Measurements from ENCODE around the gene TEX44. TPM values are rescaled to one million over a fixed set of nuclear protein-coding genes. Genes with fewer than 3 reads are reported as not detected.

Gene TEX44
- total and polyA plus RNA-seq, 5 donors from 2014 or later, result not detected

GRCh38 chr2:231617059-231617926 lies 24.6 kb downstream of the TEX44 start:
- DNase-seq, result no peak
- ATAC-seq (ENCODE audit: low read depth in 2 of 2), result no peak
- Histone ChIP-seq H3K27ac (ENCODE audit: insufficient read depth, low read length, poor library complexity, severe bottlenecking) (no peak overlapping the region), H3K9me3 (ENCODE audit: control insufficient read depth in 2 of 2, low read length in 2 of 2) (no peaks in the 10 kb centered on the region), H3K27me3 (ENCODE audit: control insufficient read depth, insufficient read depth, low read length) (no peaks in the 10 kb centered on the region), H3K36me3 (ENCODE audit: control insufficient read depth, insufficient read depth, low read length) (no peaks in the 10 kb centered on the region), H3K4me1 (ENCODE audit: control insufficient read depth, insufficient read depth, low read length, poor library complexity, severe bottlenecking) (peaks cover 26% of the 10 kb centered on the region), H3K4me3 (ENCODE audit: low read depth, low read length) (no peak overlapping the region)
- no peaks in the 10 kb centered on the region for H3K27me3 Mint-ChIP-seq
- peaks cover 4 to 32% (median 14%) of the 10 kb centered on the region in 4 donors for H3K4me1 Mint-ChIP-seq
- H3K36me3 Mint-ChIP-seq, result no peaks in the 10 kb centered on the region
- H3K4me3 Mint-ChIP-seq, result peak overlapping the region in 2 of 4 donors; percentile 53 to 56
- H3K9me3 Mint-ChIP-seq, result no peaks in the 10 kb centered on the region
- peak overlapping the region in 1 of 3 donors; percentile 12 for H3K27ac Mint-ChIP-seq

DNA sequence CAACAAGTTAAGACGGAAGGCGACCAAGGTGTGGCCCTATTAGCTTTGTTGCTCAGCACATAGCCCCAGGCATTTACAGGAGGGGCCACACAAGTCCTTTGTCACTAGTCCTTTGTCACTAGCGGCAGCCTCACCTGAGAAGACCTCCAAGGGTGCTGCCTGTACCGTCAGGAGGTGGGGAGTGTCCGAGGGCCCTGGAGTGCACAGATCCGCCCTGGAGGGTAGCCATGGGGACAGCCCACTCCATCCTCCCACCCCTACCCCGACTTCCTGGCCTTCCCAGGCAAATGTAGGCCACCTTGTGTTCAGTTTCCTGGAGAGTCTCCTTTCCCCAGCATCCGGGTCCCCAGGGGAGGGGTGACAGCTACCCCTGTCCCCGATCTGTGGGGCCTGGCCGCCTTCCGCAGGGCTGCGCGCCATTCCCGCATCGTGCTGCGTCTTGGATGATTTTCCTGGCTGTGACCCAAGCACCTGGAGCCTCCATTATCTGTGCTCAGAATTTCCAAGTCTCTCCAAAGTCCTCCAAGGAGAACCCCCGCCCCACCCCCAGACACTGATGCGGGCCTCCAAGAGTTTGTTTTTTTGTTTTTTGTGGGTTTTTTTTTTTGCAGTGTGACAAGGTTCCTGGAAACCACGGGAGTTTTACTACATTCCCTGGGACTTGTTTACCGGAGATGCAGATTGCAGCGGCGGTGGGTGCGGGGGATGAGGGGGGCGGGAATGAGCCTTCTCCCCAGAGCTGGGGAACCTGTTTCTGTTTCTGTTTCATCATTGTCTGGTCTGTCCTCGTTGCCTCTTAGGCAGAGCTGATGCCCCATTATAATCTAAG lies 28.6 kb downstream of the TEX44 start:
- H3K36me3 ChIP-seq (ENCODE audit: control insufficient read depth, insufficient read depth, low read length), result no peaks in the 10 kb centered on the region
- H3K9me3 Mint-ChIP-seq, result no peaks in the 10 kb centered on the region
- H3K27ac ChIP-seq (ENCODE audit: insufficient read depth, low read length, poor library complexity, severe bottlenecking), result no peak overlapping the region
- no peaks in the 10 kb centered on the region for H3K27me3 Mint-ChIP-seq
- ATAC-seq (ENCODE audit: low read depth in 2 of 2) (no peak), DNase-seq (peak in 1 of 3 donors; percentile 37)
- no peak overlapping the region for H3K4me3 ChIP-seq (ENCODE audit: low read depth, low read length)
- no peaks in the 10 kb centered on the region for H3K36me3 Mint-ChIP-seq
- no peaks in the 10 kb centered on the region for H3K27me3 ChIP-seq (ENCODE audit: control insufficient read depth, insufficient read depth, low read length)
- no peak overlapping the region for H3K4me3 Mint-ChIP-seq
- H3K27ac Mint-ChIP-seq, result no peak overlapping the region
- H3K4me1 ChIP-seq (ENCODE audit: control insufficient read depth, insufficient read depth, low read length, poor library complexity, severe bottlenecking), result no peaks in the 10 kb centered on the region
- H3K4me1 Mint-ChIP-seq, result peaks cover 4 to 8% (median 5%) of the 10 kb centered on the region in 4 donors
- H3K9me3 ChIP-seq (ENCODE audit: control insufficient read depth in 2 of 2, low read length in 2 of 2), result no peaks in the 10 kb centered on the region

- Histone ChIP-seq H3K9me3 (ENCODE audit: control insufficient read depth in 2 of 2, low read length in 2 of 2) (no peaks in the 10 kb centered on the region), H3K36me3 (ENCODE audit: control insufficient read depth, insufficient read depth, low read length) (no peaks in the 10 kb centered on the region), H3K4me3 (ENCODE audit: low read depth, low read length) (no peak overlapping the region), H3K4me1 (ENCODE audit: control insufficient read depth, insufficient read depth, low read length, poor library complexity, severe bottlenecking) (peaks cover 2% of the 10 kb centered on the region), H3K27ac (ENCODE audit: insufficient read depth, low read length, poor library complexity, severe bottlenecking) (no peak overlapping the region), H3K27me3 (ENCODE audit: control insufficient read depth, insufficient read depth, low read length) (no peaks in the 10 kb centered on the region)
- Mint-ChIP-seq H3K36me3 (no peaks in the 10 kb centered on the region), H3K27me3 (no peaks in the 10 kb centered on the region), H3K4me1 (peaks cover 0 to 5% (median 4%) of the 10 kb centered on the region in 4 donors), H3K27ac (no peak overlapping the region), H3K9me3 (no peaks in the 10 kb centered on the region), H3K4me3 (no peak overlapping the region)
- DNase-seq, result no peak
- no peak for ATAC-seq (ENCODE audit: low read depth in 2 of 2)
Measured at GRCh38 chr2:231622963-231623362, 30.3 kb downstream of the TEX44 start.

- H3K4me3 ChIP-seq (ENCODE audit: low read depth, low read length), result no peak overlapping the region
- Mint-ChIP-seq H3K4me3 (no peak overlapping the region), H3K27ac (no peak overlapping the region), H3K9me3 (no peaks in the 10 kb centered on the region), H3K27me3 (no peaks in the 10 kb centered on the region), H3K4me1 (peaks cover 0 to 5% (median 1%) of the 10 kb centered on the region in 4 donors), H3K36me3 (no peaks in the 10 kb centered on the region)
- DNase-seq, result no peak
- no peaks in the 10 kb centered on the region for H3K36me3 ChIP-seq (ENCODE audit: control insufficient read depth, insufficient read depth, low read length)
- no peaks in the 10 kb centered on the region for H3K9me3 ChIP-seq (ENCODE audit: control insufficient read depth in 2 of 2, low read length in 2 of 2)
- no peak for ATAC-seq (ENCODE audit: low read depth in 2 of 2)
- H3K4me1 ChIP-seq (ENCODE audit: control insufficient read depth, insufficient read depth, low read length, poor library complexity, severe bottlenecking), result peaks cover 4% of the 10 kb centered on the region
- no peak overlapping the region for H3K27ac ChIP-seq (ENCODE audit: insufficient read depth, low read length, poor library complexity, severe bottlenecking)
- H3K27me3 ChIP-seq (ENCODE audit: control insufficient read depth, insufficient read depth, low read length), result no peaks in the 10 kb centered on the region
Measured at GRCh38 chr2:231626449-231626848, 33.8 kb downstream of the TEX44 start.

DNA sequence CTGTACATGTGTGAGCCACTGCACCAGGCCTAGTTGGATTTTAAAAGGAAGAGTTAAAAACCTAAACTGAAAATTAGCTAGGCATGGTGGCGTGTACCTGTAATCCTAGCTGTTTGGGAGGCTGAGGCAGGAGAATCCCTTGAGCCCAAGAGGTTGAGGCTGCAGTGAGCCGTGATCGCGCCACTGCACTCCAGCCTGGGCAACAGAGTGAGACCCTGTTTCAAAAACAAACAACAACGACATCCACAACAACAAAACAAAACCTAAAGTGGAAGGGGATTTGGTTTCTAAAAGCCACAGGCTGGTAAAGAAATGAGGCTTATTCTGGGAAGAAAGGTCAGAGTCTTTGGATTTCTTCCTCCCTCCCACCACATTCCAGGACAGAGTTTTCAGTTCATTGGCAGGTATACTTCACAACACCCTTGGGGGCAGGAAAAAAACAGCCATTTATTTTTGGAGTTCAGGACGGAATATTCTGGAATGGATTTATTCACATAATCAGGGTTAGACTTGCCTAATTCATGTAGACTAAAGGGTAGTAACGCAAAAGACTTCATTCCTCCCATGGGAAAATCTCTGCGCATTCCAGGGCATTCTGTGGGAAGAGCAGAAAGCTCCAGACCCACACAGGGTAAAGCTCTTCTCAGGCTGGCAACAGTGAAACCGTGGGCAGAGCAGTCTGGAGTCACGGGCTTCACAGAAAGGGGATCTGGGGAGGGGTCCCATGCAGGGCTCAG lies 34.9 kb downstream of the TEX44 start:
- Histone ChIP-seq H3K9me3 (ENCODE audit: control insufficient read depth in 2 of 2, low read length in 2 of 2) (no peaks in the 10 kb centered on the region), H3K36me3 (ENCODE audit: control insufficient read depth, insufficient read depth, low read length) (no peaks in the 10 kb centered on the region), H3K4me1 (ENCODE audit: control insufficient read depth, insufficient read depth, low read length, poor library complexity, severe bottlenecking) (peaks cover 4% of the 10 kb centered on the region), H3K27ac (ENCODE audit: insufficient read depth, low read length, poor library complexity, severe bottlenecking) (no peak overlapping the region), H3K4me3 (ENCODE audit: low read depth, low read length) (no peak overlapping the region), H3K27me3 (ENCODE audit: control insufficient read depth, insufficient read depth, low read length) (no peaks in the 10 kb centered on the region)
- no peaks in the 10 kb centered on the region for H3K36me3 Mint-ChIP-seq
- H3K9me3 Mint-ChIP-seq, result no peaks in the 10 kb centered on the region
- no peak overlapping the region for H3K4me3 Mint-ChIP-seq
- H3K4me1 Mint-ChIP-seq, result peaks cover 0 to 5% (median 1%) of the 10 kb centered on the region in 4 donors
- H3K27ac Mint-ChIP-seq, result peak overlapping the region in 1 of 3 donors; percentile 71
- H3K27me3 Mint-ChIP-seq, result peaks cover 4% of the 10 kb centered on the region
- DNase-seq, result no peak
- ATAC-seq (ENCODE audit: low read depth in 2 of 2), result no peak

- DNase-seq, result no peak
- no peaks in the 10 kb centered on the region for H3K36me3 ChIP-seq (ENCODE audit: control insufficient read depth, insufficient read depth, low read length)
- no peaks in the 10 kb centered on the region for H3K9me3 ChIP-seq (ENCODE audit: control insufficient read depth in 2 of 2, low read length in 2 of 2)
- H3K4me3 ChIP-seq (ENCODE audit: low read depth, low read length), result no peak overlapping the region
- H3K4me1 Mint-ChIP-seq, result peaks cover 0 to 11% (median 1%) of the 10 kb centered on the region in 4 donors
- no peak overlapping the region for H3K4me3 Mint-ChIP-seq
- peaks cover 4% of the 10 kb centered on the region for H3K4me1 ChIP-seq (ENCODE audit: control insufficient read depth, insufficient read depth, low read length, poor library complexity, severe bottlenecking)
- ATAC-seq (ENCODE audit: low read depth in 2 of 2), result no peak
- peaks cover 4% of the 10 kb centered on the region for H3K27me3 Mint-ChIP-seq
- H3K27ac ChIP-seq (ENCODE audit: insufficient read depth, low read length, poor library complexity, severe bottlenecking), result no peak overlapping the region
- H3K36me3 Mint-ChIP-seq, result no peaks in the 10 kb centered on the region
- H3K27me3 ChIP-seq (ENCODE audit: control insufficient read depth, insufficient read depth, low read length), result no peaks in the 10 kb centered on the region
- H3K9me3 Mint-ChIP-seq, result no peaks in the 10 kb centered on the region
- no peak overlapping the region for H3K27ac Mint-ChIP-seq
Measured at GRCh38 chr2:231632559-231633142, 40.0 kb downstream of the TEX44 start.

GRCh38 chr2:231633241-231633976 lies 40.7 kb downstream of the TEX44 start:
- no peaks in the 10 kb centered on the region for H3K9me3 ChIP-seq (ENCODE audit: control insufficient read depth in 2 of 2, low read length in 2 of 2)
- no peaks in the 10 kb centered on the region for H3K36me3 Mint-ChIP-seq
- H3K36me3 ChIP-seq (ENCODE audit: control insufficient read depth, insufficient read depth, low read length), result no peaks in the 10 kb centered on the region
- no peak overlapping the region for H3K27ac Mint-ChIP-seq
- DNase-seq (no peak), ATAC-seq (ENCODE audit: low read depth in 2 of 2) (no peak)
- H3K27ac ChIP-seq (ENCODE audit: insufficient read depth, low read length, poor library complexity, severe bottlenecking), result no peak overlapping the region
- H3K9me3 Mint-ChIP-seq, result no peaks in the 10 kb centered on the region
- no peaks in the 10 kb centered on the region for H3K4me1 ChIP-seq (ENCODE audit: control insufficient read depth, insufficient read depth, low read length, poor library complexity, severe bottlenecking)
- H3K4me3 ChIP-seq (ENCODE audit: low read depth, low read length), result no peak overlapping the region
- H3K27me3 ChIP-seq (ENCODE audit: control insufficient read depth, insufficient read depth, low read length), result no peaks in the 10 kb centered on the region
- H3K4me1 Mint-ChIP-seq, result peaks cover 0 to 7% (median 0%) of the 10 kb centered on the region in 4 donors
- peaks cover 4% of the 10 kb centered on the region for H3K27me3 Mint-ChIP-seq
- no peak overlapping the region for H3K4me3 Mint-ChIP-seq
